IMR-90 (cell line): Measurements from ENCODE around the gene TOP2A. TPM values are rescaled to one million over a fixed set of nuclear protein-coding genes. Genes with fewer than 3 reads are reported as not detected.

Experiments used
- ATAC-seq: fragments of 200-7000 bp; cut with Tn5 transposase; 2 replicates; pipeline ENCODE4 v1.9.1; 2020; ENCODE audit warnings: low read depth, mild to moderate bottlenecking, moderate library complexity
- BruUV-seq: library from RNA; stranded (reverse); fragments of 400-500 nt; replicated peaks from 2 replicates; lab custom pipeline; 2021; lab: Mats Ljungman, UMichigan
- CTCF ChIA-PET: fragments of 300-600 bp; formaldehyde crosslinking; extraction: SDS; loops from one replicate; lab custom pipeline; 2021; ENCODE audit warnings: antibody characterized with exemption; lab: Yijun Ruan, JAX
- POLR2A ChIA-PET: fragments of 300-600 bp; sonication (Branson Sonifier 250); formaldehyde crosslinking; loops from one replicate; lab custom pipeline; 2022; ENCODE audit warnings: antibody characterized with exemption; ENCODE audit not compliant: unreplicated experiment; lab: Charles Lee
- DNase-seq: peaks from one replicate; pipeline ENCODE4 v3.0.0; 2013
- H2AFZ ChIP-seq: replicated peaks from 2 replicates; pipeline ENCODE3; 2013; ENCODE audit warnings: low read length, mild to moderate bottlenecking; ENCODE audit not compliant: poor library complexity
- H2AK5ac ChIP-seq: 2 replicates; pipeline ENCODE4 v1.6.1; 2013; ENCODE audit warnings: low read depth, low read length, inconsistent platforms
- H2AK9ac ChIP-seq: replicated peaks from 2 replicates; pipeline ENCODE3; 2013; ENCODE audit warnings: mild to moderate bottlenecking, low read depth, low read length, moderate library complexity; ENCODE audit not compliant: poor library complexity
- H2BK120ac ChIP-seq: 2 replicates; pipeline ENCODE4 v1.6.1; 2013; ENCODE audit warnings: low read depth, low read length, inconsistent platforms
- H2BK15ac ChIP-seq: 3 replicates; pipeline ENCODE4 v1.6.1; 2013; ENCODE audit warnings: low read depth, low read length, inconsistent platforms
- H2BK20ac ChIP-seq: 2 replicates; pipeline ENCODE4 v1.6.1; 2013; ENCODE audit warnings: low read depth, mild to moderate bottlenecking, inconsistent platforms, low read length, moderate library complexity
- H2BK5ac ChIP-seq: 2 replicates; pipeline ENCODE4 v1.6.1; 2013; ENCODE audit warnings: mild to moderate bottlenecking, low read depth, low read length, inconsistent platforms; ENCODE audit not compliant: poor library complexity, severe bottlenecking
- H3K14ac ChIP-seq: replicated peaks from 2 replicates; pipeline ENCODE4 v1.6.1; 2013; ENCODE audit warnings: low read depth, low read length, inconsistent platforms
- H3K18ac ChIP-seq: 2 replicates; pipeline ENCODE4 v1.6.1; 2013; ENCODE audit warnings: low read depth, low read length, control low read depth
- H3K23ac ChIP-seq: 2 replicates; pipeline ENCODE4 v1.6.1; 2013; ENCODE audit warnings: low read depth, low read length, inconsistent platforms
- H3K27ac ChIP-seq: 2 replicates; pipeline ENCODE4 v1.5.1; 2013; ENCODE audit warnings: mild to moderate bottlenecking, control low read depth, low read length; ENCODE audit not compliant: insufficient read depth
- H3K27me3 ChIP-seq: 2 replicates; pipeline ENCODE4 v1.6.1; 2013; ENCODE audit warnings: low read length; ENCODE audit not compliant: control insufficient read depth, insufficient read depth
- H3K36me3 ChIP-seq: 2 replicates; pipeline ENCODE4 v1.6.1; 2013; ENCODE audit warnings: low read length, mixed read lengths; ENCODE audit not compliant: control insufficient read depth, insufficient read depth
- H3K4ac ChIP-seq: 2 replicates; pipeline ENCODE4 v1.6.1; 2013; ENCODE audit warnings: low read depth, low read length, inconsistent platforms
- H3K4me1 ChIP-seq: 2 replicates; pipeline ENCODE4 v1.6.1; 2013; ENCODE audit warnings: low read length, mixed read lengths; ENCODE audit not compliant: control insufficient read depth, insufficient read depth
- H3K4me2 ChIP-seq: 2 replicates; pipeline ENCODE4 v1.6.1; 2013; ENCODE audit warnings: low read depth, mild to moderate bottlenecking, control low read depth, low read length, moderate library complexity
- H3K4me3 ChIP-seq: 2 replicates; pipeline ENCODE4 v1.5.1; 2013; ENCODE audit warnings: low read depth, mild to moderate bottlenecking, control low read depth, low read length, moderate library complexity; ENCODE audit not compliant: insufficient read depth
- H3K56ac ChIP-seq: 2 replicates; pipeline ENCODE4 v1.6.1; 2013; ENCODE audit warnings: low read length, inconsistent platforms; ENCODE audit not compliant: insufficient read depth; ENCODE audit errors: extremely low read depth
- H3K79me1 ChIP-seq, 2 experiments: 2 replicates each; pipeline ENCODE4 v1.6.1; 2013; ENCODE audit warnings: low read length in 2 of 2, inconsistent platforms in 1 of 2, low read depth in 1 of 2
- H3K9ac ChIP-seq: 2 replicates; pipeline ENCODE4 v1.6.1; 2013; ENCODE audit warnings: low read depth, low read length, control low read depth
- H3K9me1 ChIP-seq: 2 replicates; pipeline ENCODE4 v1.6.1; 2013; ENCODE audit warnings: low read length, inconsistent platforms; ENCODE audit not compliant: insufficient read depth
- H3K9me3 ChIP-seq: 2 replicates; pipeline ENCODE4 v1.6.1; 2013; ENCODE audit warnings: low read length; ENCODE audit not compliant: control insufficient read depth, insufficient read depth
- H4K20me1 ChIP-seq: 2 replicates; pipeline ENCODE4 v1.6.1; 2013; ENCODE audit warnings: low read length, inconsistent platforms; ENCODE audit not compliant: insufficient read depth
- H4K5ac ChIP-seq: 2 replicates; pipeline ENCODE4 v1.6.1; 2013; ENCODE audit warnings: mild to moderate bottlenecking, low read depth, low read length, control low read depth
- H4K8ac ChIP-seq, 2 experiments: 2 replicates each; pipeline ENCODE4 v1.6.1; 2013; ENCODE audit warnings: low read depth in 2 of 2, low read length in 2 of 2, control low read depth in 1 of 2, inconsistent platforms in 1 of 2
- H4K91ac ChIP-seq: 2 replicates; pipeline ENCODE4 v1.6.1; 2013; ENCODE audit warnings: low read depth, low read length, inconsistent platforms; ENCODE audit not compliant: insufficient read depth
- BHLHE40 ChIP-seq: fragments of 150-350 bp; IDR thresholded peaks from 2 replicates; pipeline ENCODE4 v1.6.1; 2016; ENCODE audit warnings: mild to moderate bottlenecking, low read depth, low read length
- CEBPB ChIP-seq: IDR thresholded peaks from 2 replicates; pipeline ENCODE4 v1.6.1; 2012; ENCODE audit warnings: low read depth, low read length, improper control_type of control experiment
- CTCF ChIP-seq: conservative IDR thresholded peaks from 2 replicates; pipeline ENCODE4 v1.5.1; 2012; ENCODE audit warnings: mild to moderate bottlenecking, low read depth, low read length, improper control_type of control experiment
- MAFK ChIP-seq: IDR thresholded peaks from 2 replicates; pipeline ENCODE4 v1.6.1; 2012; ENCODE audit warnings: low read depth, low read length, improper control_type of control experiment
- MXI1 ChIP-seq: IDR thresholded peaks from 2 replicates; pipeline ENCODE4 v1.6.1; 2012; ENCODE audit warnings: low read depth, mild to moderate bottlenecking, low read length, moderate library complexity, borderline replicate concordance
- NFE2L2 ChIP-seq: fragments of 150-350 bp; IDR thresholded peaks from 2 replicates; pipeline ENCODE4 v1.6.1; 2016; ENCODE audit warnings: low read depth, mild to moderate bottlenecking, low read length
- RAD21 ChIP-seq: IDR thresholded peaks from 2 replicates; pipeline ENCODE4 v1.6.1; 2012; ENCODE audit warnings: low read length, improper control_type of control experiment
- RCOR1 ChIP-seq: IDR thresholded peaks from 2 replicates; pipeline ENCODE4 v1.6.1; 2012; ENCODE audit warnings: mild to moderate bottlenecking, low read length, improper control_type of control experiment; ENCODE audit not compliant: insufficient replicate concordance
- RFX5 ChIP-seq: IDR thresholded peaks from 2 replicates; pipeline ENCODE4 v1.8.0; 2012; ENCODE audit warnings: low read depth, mild to moderate bottlenecking, low read length, moderate library complexity
- SMC3 ChIP-seq: fragments of 150-350 bp; IDR thresholded peaks from 2 replicates; pipeline ENCODE4 v1.6.1; 2016; ENCODE audit warnings: low read depth, mild to moderate bottlenecking, antibody characterized with exemption, low read length, moderate library complexity
- USF2 ChIP-seq: fragments of 150-350 bp; IDR thresholded peaks from 2 replicates; pipeline ENCODE4 v1.6.1; 2017; ENCODE audit warnings: mild to moderate bottlenecking, antibody characterized with exemption, low read length, low read depth
- WGBS, 2 experiments: methylation state at CpG; one replicate each; pipeline versions ENCODE4 v1.1.5 to v1.1.7; 2013; ENCODE audit warnings: missing lambda C conversion rate in 2 of 2; ENCODE audit not compliant: insufficient read length in 1 of 2; ENCODE audit errors: extremely low coverage in 2 of 2; 5-methylcytosine and 5-hydroxymethylcytosine counted together
- dilution Hi-C: fragments of 300-500 bp; cut with HindIII; formaldehyde crosslinking; loops from one replicate; pipeline ENCODE4 v1.14.3; 2018; ENCODE audit warnings: low sequenced_read_pairs; ENCODE audit not compliant: unreplicated experiment
- in situ Hi-C: fragments of 300-500 bp; cut with MboI; formaldehyde crosslinking; loops from 3 replicates; pipeline ENCODE4 v1.14.3; 2019; ENCODE audit warnings: low sequenced_read_pairs, inconsistent platforms, mixed read lengths
- intact Hi-C: fragments of 100-400 bp; cut with micrococcal nuclease; formaldehyde crosslinking; loops from 2 replicates; pipeline ENCODE4 v1.10.0; 2022
- polyA plus RNA-seq, 3 experiments: library from polyadenylated mRNA; depleted of rRNA; stranded (reverse); fragments of >200 nt; gene quantifications; 2 replicates each; pipeline ENCODE4 v1.2.3, GENCODE V29; 2012; ENCODE audit warnings: low replicate concordance in 1 of 3
- total RNA-seq: library from RNA; depleted of rRNA; stranded (reverse); fragments of >200 nt; gene quantifications from 2 replicates; pipeline ENCODE4 v1.2.3, GENCODE V29; 2012

Gene TOP2A
- total and polyA plus RNA-seq, 2 of the 4 experiments (the other 2 are of a cell fraction): 43.4 to 68.5 TPM

- no peak overlapping the region for H2BK20ac ChIP-seq
- H2BK5ac ChIP-seq: no peak overlapping the region
- in situ Hi-C loops (no loop called here), intact Hi-C loops (no loop called here), dilution Hi-C loops (no loop called here)
- no peak overlapping the region for H4K8ac ChIP-seq
- no peak overlapping the region for H3K14ac ChIP-seq
- no peaks in the 10 kb centered on the region for H3K4me1 ChIP-seq
- H3K9me1 ChIP-seq: no peaks in the 10 kb centered on the region
- no peak overlapping the region for H3K4me2 ChIP-seq
- no TSS peak for BruUV-seq
- DNase-seq: no peak
- H2AFZ ChIP-seq: peak overlapping the region; percentile 65
- H3K56ac ChIP-seq: no peak overlapping the region
- H2AK9ac ChIP-seq: peak overlapping the region; percentile 66
- WGBS, 2 experiments: no CpG with 5 or more reads among the region's 4 CpGs
- H3K9ac ChIP-seq: no peak overlapping the region
- no peak overlapping the region for H4K91ac ChIP-seq
- no peak overlapping the region for H3K27ac ChIP-seq
- no peak overlapping the region for H3K23ac ChIP-seq
- no peaks in the 10 kb centered on the region for H3K79me1 ChIP-seq
- ChIA-PET CTCF (interaction anchor here (0.6 to 1.5 kb wide), 2 partner anchors 10 to 19 kb away, joined by 4 to 5 read pairs; no protein-coding TSS in a partner anchor), POLR2A (no interaction called here)
- H3K4ac ChIP-seq: no peak overlapping the region
- H4K20me1 ChIP-seq: no peaks in the 10 kb centered on the region
- no peak overlapping the region for H3K18ac ChIP-seq
- H4K5ac ChIP-seq: no peak overlapping the region
- TF ChIP-seq CTCF: no peak
- TF ChIP-seq RAD21: no peak
- no peak for TF ChIP-seq NFE2L2
- TF ChIP-seq RCOR1: no peak
- TF ChIP-seq RFX5: no peak
- TF ChIP-seq MXI1: no peak
- TF ChIP-seq MAFK: no peak
- TF ChIP-seq BHLHE40: no peak
- no peak for TF ChIP-seq USF2
- TF ChIP-seq CEBPB: no peak
- TF ChIP-seq SMC3: no peak
- no peak overlapping the region for H3K4me3 ChIP-seq
- no peak overlapping the region for H2AK5ac ChIP-seq
- peaks cover 4% of the 10 kb centered on the region; the same call in 1 of the 2 replicates for H3K27me3 ChIP-seq
- no peak for ATAC-seq
- no peaks in the 10 kb centered on the region for H3K36me3 ChIP-seq
- no peak overlapping the region for H2BK15ac ChIP-seq
- H3K9me3 ChIP-seq: no peaks in the 10 kb centered on the region
- no peak overlapping the region for H2BK120ac ChIP-seq
Measured at GRCh38 chr17:40425741-40426140, 8.0 kb upstream of the TOP2A start.
